GM12874 (cell line): Measurements from ENCODE around the gene KRT222.

ENCODE experiments used
- CTCF ChIP-seq: IDR thresholded peaks from 2 replicates; pipeline ENCODE4 v1.5.1; 2011; ENCODE audit warnings: low read depth, mild to moderate bottlenecking, control low read depth, low read length, moderate library complexity; ENCODE audit not compliant: insufficient read depth

Gene KRT222

GRCh38 chr17:40663252-40663651 lies 1.7 kb downstream of the KRT222 start:
- TF ChIP-seq CTCF, result no peak

GRCh38 chr17:40659911-40660310 lies 5.1 kb downstream of the KRT222 start:
- no peak for TF ChIP-seq CTCF

- TF ChIP-seq CTCF, result no peak
These were observed 6.6 kb downstream of the KRT222 start for GRCh38 chr17:40658396-40658795.

GRCh38 chr17:40651939-40652338 lies 13.0 kb downstream of the KRT222 start:
- TF ChIP-seq CTCF, result no peak

GRCh38 chr17:40648384-40648968 lies 16.5 kb downstream of the KRT222 start:
- TF ChIP-seq CTCF, result no peak

- no peak for TF ChIP-seq CTCF
These were observed 17.2 kb downstream of the KRT222 start, which contains the start of gene SMARCE1 for GRCh38 chr17:40647624-40648383. TSS of gene SMARCE1 (minus strand) at chr17:40647818. CDS start at chr17:40645802, 2,016 bp downstream.

- no peak for TF ChIP-seq CTCF
These were observed 18.0 kb downstream of the KRT222 start for GRCh38 chr17:40646791-40647623.
